HG02840 (cell line): ENCODE data around the gene E2F3.
"Not testable (repeated sequence)": the region's sequence is repeated elsewhere in the genome, so short reads cannot be mapped to it uniquely, and the experiment has no call there.

Experiments used
- ATAC-seq: cut with Tn5 transposase; IDR thresholded peaks from one replicate; pipeline ENCODE4 v1.9.1; 2021; ENCODE audit warnings: mild to moderate bottlenecking, moderate library complexity, moderate number of reproducible peaks; ENCODE audit not compliant: unreplicated experiment, low FRiP score

E2F3 gene

DNA sequence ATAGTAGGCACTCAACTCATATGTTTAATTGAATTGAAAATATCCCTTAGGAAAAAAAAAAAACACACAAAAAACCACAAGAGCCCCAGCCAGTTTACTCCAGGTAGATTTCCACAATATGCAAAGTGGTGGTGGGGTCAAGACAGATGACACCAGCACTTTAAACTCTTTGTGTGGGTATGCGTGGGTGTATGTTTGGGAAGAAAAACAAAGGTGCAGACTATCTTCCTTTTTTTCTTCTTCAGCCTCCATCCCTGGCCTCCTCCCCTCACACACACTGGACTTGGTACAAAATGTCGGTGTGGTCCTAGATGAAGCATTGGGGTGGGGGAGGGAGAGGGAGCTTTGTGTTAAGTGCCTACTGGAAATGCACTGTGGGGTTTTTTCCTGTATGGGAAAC lies 90.4 kb downstream of the E2F3 start:
- no peak for ATAC-seq

DNA sequence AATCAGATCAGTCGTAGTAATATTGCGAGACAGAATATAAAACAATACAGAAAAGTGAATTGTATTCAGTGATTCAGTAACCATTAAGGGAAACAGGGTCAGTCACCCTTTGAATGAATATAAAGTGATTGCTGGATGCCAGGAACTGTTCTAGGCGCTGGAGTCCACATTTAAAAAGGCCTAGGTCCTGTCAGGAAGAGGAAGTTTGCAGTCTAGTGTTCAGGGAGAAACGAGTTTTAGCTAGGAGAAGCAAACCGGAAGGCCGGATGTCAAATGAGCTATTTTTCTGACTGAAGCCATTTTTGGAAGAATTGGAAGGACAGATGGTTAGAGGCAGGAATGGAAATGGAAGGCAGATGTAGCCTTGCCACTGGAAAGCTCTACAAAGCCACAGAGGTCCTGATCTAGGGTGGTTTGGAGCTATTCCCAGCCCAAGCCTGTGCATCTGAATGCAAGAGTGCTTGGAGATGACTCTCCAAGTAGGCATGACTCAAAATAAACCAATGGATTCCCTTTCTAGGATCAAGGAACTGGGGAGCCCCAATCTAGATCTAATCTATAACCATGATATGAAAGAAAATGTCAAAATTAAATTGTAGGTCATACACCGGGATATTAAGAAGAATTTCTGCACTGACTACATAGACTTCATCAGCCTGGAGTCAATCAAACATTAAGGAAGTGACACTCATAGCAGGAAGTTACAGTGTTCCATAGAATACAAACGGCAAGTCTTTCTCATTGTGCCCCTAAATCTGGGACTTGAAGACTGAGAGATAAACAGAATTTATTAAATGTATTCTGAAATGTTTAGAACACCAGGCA lies 95.7 kb downstream of the E2F3 start:
- no peak for ATAC-seq

GRCh38 chr6:20498041-20498385 lies 96.3 kb downstream of the E2F3 start:
- no peak for ATAC-seq

DNA sequence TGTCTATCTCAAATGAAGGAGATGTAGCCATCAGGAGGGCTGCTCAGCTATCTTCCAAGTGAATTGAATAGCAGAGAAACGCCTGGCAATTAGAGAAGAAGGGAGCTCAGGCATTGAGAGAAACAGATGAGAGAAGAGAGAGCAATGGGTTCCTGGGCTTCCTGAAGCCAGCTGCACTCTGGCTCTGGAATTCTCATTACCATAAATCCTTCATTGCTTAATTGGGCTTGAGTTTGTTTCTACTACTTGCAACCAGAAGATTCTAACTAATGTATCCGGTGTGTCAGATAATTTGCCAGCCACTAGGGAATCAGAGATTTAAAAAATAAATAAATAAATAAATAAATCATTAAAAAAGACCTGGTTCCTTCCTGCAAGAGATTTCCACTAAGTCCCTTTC lies 107.5 kb downstream of the E2F3 start:
- no peak for ATAC-seq

GRCh38 chr6:20511852-20512251 lies 110.2 kb downstream of the E2F3 start:
- no peak for ATAC-seq

DNA sequence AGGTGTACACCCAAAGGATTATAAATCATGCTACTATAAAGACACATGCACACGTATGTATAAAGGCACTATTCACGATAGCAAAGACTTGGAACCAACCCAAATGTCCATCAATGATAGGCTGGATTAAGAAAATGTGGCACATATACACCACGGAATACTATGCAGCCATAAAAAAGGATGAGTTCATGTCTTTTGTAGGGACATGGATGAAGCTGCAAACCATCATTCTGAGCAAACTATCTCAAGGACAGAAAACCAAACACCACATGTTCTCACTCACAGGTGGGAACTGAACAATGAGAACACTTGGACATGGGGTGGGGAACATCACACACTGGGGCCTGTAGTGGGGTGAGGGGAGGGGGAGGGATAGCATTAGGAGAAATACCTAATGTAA lies 123.5 kb downstream of the E2F3 start:
- ATAC-seq: not testable (repeated sequence)

DNA sequence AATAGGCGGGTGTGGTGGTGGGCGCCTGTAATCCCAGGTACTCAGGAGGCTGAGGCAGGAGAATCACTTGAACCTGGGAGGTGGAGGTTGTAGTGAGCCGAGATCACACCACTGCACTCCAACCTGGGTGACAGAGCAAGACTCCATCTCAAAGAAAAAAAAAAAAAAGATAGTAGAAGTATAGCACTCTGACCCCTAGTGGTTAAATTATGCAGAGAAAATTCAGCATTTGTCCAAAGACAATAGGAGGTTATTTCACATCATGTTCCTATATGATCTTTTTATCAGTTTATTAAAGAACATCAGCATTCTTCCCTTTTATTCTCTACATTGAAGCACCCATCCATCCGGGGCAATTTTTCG lies 127.4 kb downstream of the E2F3 start:
- ATAC-seq: not testable (repeated sequence)

DNA sequence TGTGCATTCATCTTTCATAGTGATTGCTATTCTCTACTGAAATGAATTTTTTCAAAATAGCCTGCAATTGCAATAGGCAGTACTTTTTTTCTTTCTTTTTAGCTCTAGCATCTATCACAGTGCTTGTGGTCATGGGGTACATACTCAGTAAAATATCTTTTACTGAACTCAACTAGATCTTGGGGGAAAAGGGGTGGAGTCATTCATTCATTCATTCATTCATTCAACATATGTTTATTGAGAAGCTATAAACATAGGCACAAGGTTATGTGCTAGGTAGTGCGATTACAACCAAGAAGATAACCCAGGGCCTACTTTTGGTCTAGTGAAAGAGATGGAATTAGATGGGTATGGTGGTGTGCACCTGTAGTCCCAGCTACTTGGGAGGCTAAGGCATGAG lies 131.2 kb downstream of the E2F3 start:
- no peak for ATAC-seq

GRCh38 chr6:20533746-20534294 lies 132.1 kb downstream of the E2F3 start:
- ATAC-seq: peak; percentile 8

DNA sequence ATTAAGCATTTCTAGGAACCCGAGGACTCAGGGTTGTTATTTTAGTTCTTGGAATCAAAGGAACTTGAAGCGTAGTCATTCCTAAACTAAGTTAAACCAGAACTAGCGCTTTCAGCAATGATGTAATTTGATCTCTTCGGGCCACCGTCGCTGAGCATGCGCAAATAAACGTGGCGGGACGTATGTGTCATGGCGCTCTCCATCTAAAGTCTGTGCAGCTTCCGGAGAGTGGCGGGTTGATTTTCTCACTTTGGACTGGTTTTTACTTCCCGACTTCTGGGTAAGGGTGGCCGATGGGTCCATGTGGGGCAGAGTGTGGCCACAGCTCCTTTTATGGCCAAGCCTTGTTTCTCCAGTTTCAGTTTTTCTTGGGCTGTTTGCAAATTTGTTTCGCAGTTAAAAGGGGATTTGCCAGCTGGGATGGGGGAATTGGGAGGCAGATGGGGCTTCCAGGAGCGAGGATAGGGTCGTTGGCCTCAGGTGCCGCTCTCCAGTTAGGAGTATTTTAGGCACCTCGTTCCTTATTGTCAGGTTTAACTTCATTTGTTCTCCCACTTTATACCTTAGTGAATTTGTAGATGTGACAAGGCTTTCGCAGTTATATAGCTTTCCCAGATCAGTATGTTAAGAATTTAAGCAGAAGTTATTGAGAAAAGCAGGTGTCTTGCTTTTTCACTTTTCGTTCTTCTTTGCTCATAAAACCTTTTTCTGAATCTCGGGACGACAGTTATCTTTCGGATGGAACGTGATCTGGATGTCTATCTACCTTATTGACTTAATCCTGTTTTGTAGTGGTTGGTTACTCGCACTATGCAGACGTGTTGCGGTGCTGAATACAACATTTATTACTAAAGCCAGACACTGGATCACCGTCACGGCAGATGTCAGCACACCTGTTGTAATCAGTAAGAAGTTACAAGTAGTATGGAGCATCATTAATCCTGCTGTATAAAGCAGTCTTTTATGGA lies 132.9 kb downstream of the E2F3 start, which contains the start of gene CDKAL1:
TSS of gene CDKAL1 (plus strand) at position 163 of the 968 bp plus-strand sequence. CDS start 11,894 bp downstream, outside the sequence.
- peak; percentile 86 for ATAC-seq

DNA sequence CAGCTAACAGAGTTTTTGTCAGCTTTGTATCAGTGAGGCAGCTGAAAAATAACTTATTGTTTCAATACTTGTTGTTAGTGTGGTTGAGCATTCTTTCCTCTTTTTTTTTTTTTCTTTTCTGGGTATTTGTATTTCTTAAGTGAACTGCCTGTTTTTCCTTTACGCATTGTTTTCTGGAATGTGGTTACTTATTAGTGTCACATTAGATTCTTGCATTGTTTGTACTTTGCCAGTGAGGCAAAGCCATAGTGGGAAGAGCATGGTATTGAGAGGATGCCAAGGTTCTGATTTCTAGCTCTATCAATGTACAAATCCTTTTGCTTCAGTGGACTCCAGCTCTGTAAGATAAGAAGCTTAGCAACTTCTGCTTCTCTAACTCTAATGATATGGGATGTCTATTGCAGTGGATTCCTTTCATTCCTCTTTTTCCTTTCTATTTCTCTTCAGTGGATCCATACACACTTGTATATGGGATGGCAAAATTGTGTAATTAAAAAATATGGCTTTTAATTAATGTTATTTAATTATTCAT lies 136.5 kb downstream of the E2F3 start:
- no peak for ATAC-seq

DNA sequence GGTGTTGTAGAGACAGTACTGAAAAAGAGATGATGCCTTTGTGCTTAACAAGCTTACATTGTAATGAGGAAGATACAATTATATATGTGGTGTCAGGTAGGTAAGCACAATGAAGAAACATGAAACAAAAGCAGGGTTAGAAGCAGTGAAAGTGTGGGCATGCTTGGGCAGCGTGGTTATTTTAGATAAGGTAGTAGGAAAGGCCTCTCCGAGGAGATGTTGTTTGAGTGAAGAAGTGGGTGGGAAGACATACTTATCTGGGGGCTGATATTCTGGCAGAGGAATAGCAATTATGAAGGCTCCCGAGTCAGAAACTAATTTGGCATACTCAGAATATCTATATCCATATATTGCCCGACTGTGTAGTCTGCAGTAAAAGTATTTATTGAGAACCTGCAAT lies 137.2 kb downstream of the E2F3 start:
- ATAC-seq: no peak

DNA sequence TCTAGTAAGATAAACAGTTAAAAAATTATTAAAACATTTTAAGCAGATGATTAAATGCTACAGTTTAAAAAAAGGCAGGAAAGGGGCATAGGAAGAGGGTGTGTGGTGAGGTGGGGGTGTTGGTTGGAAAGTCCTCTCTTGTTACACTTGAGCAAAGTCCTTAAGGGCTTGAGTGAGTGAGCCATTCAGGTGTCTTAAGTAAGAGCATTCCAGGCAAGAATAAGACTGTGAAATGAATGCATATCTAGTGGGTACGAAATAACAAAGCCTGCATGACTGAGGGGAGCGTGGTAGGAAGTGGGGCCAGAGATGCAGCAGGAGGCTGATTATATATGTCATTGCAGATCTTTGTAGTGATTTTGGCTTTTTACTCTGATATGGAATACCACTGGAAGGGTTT lies 137.7 kb downstream of the E2F3 start:
- ATAC-seq: no peak

- no peak for ATAC-seq
These were observed 139.0 kb downstream of the E2F3 start for GRCh38 chr6:20540683-20541082.

DNA sequence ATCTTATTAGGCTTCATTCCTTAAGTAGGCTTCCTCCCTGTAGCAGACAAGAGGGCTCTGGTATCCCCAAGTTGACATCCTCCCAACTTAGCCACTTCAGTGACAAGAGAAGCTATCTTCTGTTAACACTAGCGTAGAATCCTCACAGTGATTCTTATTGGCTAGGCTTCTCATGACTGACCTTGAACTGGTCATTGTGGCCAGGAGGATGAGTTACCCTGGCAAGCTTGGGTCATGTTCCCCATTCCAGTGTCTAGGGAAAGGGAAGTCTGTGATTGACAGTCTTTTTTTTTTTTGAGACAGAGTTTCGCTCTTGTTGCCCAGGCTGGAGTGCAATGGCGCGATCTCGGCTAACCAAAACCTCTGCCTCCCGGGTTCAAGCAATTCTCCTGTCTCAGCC lies 139.7 kb downstream of the E2F3 start:
- ATAC-seq: no peak

GRCh38 chr6:20542927-20543602 lies 141.4 kb downstream of the E2F3 start:
- ATAC-seq: peak; percentile 99
